ENCODE results near the gene EDAR. TPM values are rescaled to one million over a fixed set of nuclear protein-coding genes. Genes with fewer than 3 reads are reported as not detected.

EDAR gene
- total RNA-seq, 1 donor from 2014 or later = not detected

GRCh38 chr2:108916122-108916795 is 72.8 kb downstream of the EDAR start:
- TF ChIP-seq CTCF (conservative IDR thresholded peaks at IDR 0.05) = no peak
- H3K9me3 Mint-ChIP-seq = no peaks in the 10 kb centered on the region
- no peak for DNase-seq (ENCODE audit: low read depth, low spot score)
- H3K27me3 Mint-ChIP-seq (ENCODE audit: low read depth) = no peaks in the 10 kb centered on the region
- no peaks in the 10 kb centered on the region for H3K36me3 Mint-ChIP-seq (ENCODE audit: low read depth)
- no peak overlapping the region for H3K27ac Mint-ChIP-seq (ENCODE audit: unreplicated experiment)
- H3K4me1 Mint-ChIP-seq = peaks cover 23% of the 10 kb centered on the region
- H3K4me3 Mint-ChIP-seq = no peak overlapping the region

DNA sequence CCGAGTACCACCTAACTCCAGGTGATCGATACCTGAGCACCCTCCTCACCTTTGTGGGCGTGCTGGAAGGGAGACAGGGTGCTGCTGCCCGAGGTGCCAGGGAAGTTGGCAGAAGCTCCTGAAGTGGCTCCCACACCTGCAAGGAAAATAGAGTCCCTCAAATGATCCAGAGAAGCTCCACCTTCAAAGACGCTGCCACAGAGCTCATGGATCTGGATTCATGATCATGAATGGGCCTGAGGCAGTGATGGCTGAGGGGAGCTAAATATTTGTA is 76.5 kb downstream of the EDAR start:
- Mint-ChIP-seq H3K4me3 (no peak overlapping the region), H3K27me3 (ENCODE audit: low read depth) (no peaks in the 10 kb centered on the region)

GRCh38 chr2:108911807-108912628 is 77.0 kb downstream of the EDAR start:
- no peak for DNase-seq (ENCODE audit: low read depth, low spot score)
- no peak overlapping the region for H3K27ac Mint-ChIP-seq (ENCODE audit: unreplicated experiment)
- no peaks in the 10 kb centered on the region for H3K36me3 Mint-ChIP-seq (ENCODE audit: low read depth)
- H3K27me3 Mint-ChIP-seq (ENCODE audit: low read depth) = no peaks in the 10 kb centered on the region
- peaks cover 12% of the 10 kb centered on the region for H3K4me1 Mint-ChIP-seq
- H3K9me3 Mint-ChIP-seq = no peaks in the 10 kb centered on the region
- TF ChIP-seq CTCF (conservative IDR thresholded peaks at IDR 0.05) = no peak
- no peak overlapping the region for H3K4me3 Mint-ChIP-seq

More for the DNA sequence above, 76.5 kb downstream of the EDAR start:
- no peak for DNase-seq (ENCODE audit: low read depth, low spot score)
- no peaks in the 10 kb centered on the region for H3K9me3 Mint-ChIP-seq
- H3K36me3 Mint-ChIP-seq (ENCODE audit: low read depth) = no peaks in the 10 kb centered on the region
- peaks cover 17% of the 10 kb centered on the region for H3K4me1 Mint-ChIP-seq
- TF ChIP-seq CTCF (conservative IDR thresholded peaks at IDR 0.05) = no peak
- H3K27ac Mint-ChIP-seq (ENCODE audit: unreplicated experiment) = no peak overlapping the region

DNA sequence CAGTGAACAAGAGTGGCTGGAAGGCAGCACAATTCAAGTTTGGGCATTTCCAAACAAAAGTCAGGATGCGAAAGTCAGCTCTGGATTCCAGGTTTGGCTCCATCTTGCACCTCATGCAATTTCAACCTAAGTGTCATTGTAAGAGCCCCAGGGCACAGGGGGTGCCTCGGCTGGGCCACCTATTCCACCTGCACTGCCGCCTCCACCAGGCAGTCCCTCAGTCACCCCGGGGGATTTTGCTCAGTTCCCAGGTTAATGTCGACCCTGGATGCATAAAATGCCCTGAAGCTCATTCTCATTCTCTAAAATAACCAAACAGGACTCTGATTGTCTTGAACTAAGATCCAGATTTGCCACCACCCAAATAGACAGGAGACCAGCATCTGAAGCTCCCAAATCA is 77.6 kb downstream of the EDAR start:
- Mint-ChIP-seq H3K36me3 (ENCODE audit: low read depth) (no peaks in the 10 kb centered on the region), H3K4me3 (no peak overlapping the region), H3K27ac (ENCODE audit: unreplicated experiment) (no peak overlapping the region), H3K4me1 (peaks cover 6% of the 10 kb centered on the region), H3K9me3 (no peaks in the 10 kb centered on the region), H3K27me3 (ENCODE audit: low read depth) (no peaks in the 10 kb centered on the region)
- no peak for TF ChIP-seq CTCF (conservative IDR thresholded peaks at IDR 0.05)
- DNase-seq (ENCODE audit: low read depth, low spot score) = no peak

GRCh38 chr2:108910541-108911396 is 78.3 kb downstream of the EDAR start:
- Mint-ChIP-seq H3K4me3 (no peak overlapping the region), H3K4me1 (no peaks in the 10 kb centered on the region), H3K36me3 (ENCODE audit: low read depth) (no peaks in the 10 kb centered on the region), H3K27ac (ENCODE audit: unreplicated experiment) (no peak overlapping the region), H3K9me3 (no peaks in the 10 kb centered on the region), H3K27me3 (ENCODE audit: low read depth) (no peaks in the 10 kb centered on the region)
- DNase-seq (ENCODE audit: low read depth, low spot score) = no peak
- TF ChIP-seq CTCF (conservative IDR thresholded peaks at IDR 0.05) = no peak

Measured in neural crest cell (in vitro differentiated cells).